GM18508 (cell line): Measurements from ENCODE around the gene TMED4.
"Not testable (repeated sequence)": the region's sequence is repeated elsewhere in the genome, so short reads cannot be mapped to it uniquely, and the experiment has no call there.

ENCODE experiments used
- ATAC-seq: cut with Tn5 transposase; IDR thresholded peaks from one replicate; pipeline ENCODE4 v1.9.1; 2021; ENCODE audit warnings: moderate number of reproducible peaks; ENCODE audit not compliant: insufficient read depth, unreplicated experiment

TMED4 gene

DNA sequence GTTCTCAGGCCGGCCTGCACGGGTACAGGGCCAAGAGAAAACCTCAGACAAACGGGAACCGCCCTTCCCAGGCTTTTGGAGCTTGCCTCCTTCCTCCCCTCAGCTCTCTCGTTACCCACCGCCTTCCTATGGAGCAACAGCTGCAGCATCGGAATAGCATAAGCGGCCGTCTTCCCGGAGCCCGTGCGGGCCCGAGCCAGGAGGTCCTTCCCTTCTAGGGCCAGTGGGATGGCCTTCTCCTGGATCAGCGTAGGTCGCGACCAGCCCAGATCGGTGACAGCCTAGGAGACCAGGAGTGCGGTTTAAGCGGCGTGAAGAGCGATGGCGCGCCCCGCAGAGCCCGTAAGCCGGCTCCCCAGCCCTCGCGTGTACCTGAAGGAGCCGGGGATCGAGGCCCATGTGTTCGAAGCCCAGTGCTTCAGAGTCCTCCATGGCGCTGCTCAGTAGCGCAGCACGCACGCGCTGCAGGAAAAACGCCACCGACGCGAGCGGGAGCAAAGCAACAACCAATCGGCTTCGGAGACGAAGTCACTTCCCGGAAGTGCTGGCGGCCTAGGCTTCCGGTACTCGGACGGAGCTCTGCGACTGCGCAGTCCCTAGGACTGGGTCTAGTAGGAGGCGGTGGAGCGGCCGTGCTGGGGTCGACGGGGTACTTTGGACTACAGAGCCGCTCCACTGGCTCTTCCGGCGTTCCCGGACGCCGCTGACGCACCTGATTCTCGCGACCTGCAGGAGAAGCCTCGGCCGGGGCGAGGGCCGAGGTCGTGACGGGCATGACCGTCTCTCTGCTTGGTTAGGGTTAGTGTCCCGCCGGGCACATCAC is 8.4 kb downstream of the TMED4 start, which contains the start of gene DDX56:
TSS of gene DDX56 (minus strand) at position 445 of the 823 bp plus-strand sequence. CDS start at position 432, 13 bp downstream.
- ATAC-seq = peak; percentile 68

DNA sequence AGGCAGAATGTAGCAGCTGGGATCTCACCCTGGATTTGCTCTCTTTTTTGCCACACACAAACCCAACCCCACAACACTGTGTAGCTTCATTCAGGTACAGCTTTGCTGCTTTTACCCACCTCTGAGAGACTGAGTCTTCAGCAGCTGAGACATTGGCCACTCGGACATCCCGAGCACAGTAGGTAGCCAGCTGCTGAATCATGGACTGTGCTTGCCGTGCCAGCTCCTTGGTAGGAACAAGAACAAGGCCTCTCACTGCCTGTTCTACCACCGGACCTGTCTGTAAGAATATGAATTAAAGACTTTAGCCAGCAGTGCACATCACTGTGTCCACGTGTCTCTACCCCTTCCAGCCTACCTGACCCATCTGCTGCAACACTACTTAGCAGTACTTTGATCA is 9.3 kb downstream of the TMED4 start:
- no peak for ATAC-seq

DNA sequence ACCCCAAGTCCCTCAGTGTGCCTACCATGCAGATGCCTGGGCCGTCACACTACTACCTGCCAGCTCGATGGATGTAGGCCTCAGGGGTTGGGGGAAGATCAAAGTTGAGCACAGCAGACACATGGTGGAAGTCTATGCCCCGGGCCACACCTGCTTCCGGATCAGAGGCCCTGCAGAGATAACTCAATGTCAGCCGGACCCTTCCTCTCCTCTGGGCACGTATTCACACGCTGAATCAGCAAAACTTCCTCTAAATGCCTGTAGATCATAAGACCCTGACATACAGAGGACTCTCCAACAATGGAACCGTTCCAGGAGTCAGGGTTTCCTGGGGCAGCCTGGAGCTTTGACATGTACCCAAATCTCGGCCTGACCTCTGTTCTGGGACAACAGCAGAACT is 12.1 kb downstream of the TMED4 start:
- no peak for ATAC-seq

DNA sequence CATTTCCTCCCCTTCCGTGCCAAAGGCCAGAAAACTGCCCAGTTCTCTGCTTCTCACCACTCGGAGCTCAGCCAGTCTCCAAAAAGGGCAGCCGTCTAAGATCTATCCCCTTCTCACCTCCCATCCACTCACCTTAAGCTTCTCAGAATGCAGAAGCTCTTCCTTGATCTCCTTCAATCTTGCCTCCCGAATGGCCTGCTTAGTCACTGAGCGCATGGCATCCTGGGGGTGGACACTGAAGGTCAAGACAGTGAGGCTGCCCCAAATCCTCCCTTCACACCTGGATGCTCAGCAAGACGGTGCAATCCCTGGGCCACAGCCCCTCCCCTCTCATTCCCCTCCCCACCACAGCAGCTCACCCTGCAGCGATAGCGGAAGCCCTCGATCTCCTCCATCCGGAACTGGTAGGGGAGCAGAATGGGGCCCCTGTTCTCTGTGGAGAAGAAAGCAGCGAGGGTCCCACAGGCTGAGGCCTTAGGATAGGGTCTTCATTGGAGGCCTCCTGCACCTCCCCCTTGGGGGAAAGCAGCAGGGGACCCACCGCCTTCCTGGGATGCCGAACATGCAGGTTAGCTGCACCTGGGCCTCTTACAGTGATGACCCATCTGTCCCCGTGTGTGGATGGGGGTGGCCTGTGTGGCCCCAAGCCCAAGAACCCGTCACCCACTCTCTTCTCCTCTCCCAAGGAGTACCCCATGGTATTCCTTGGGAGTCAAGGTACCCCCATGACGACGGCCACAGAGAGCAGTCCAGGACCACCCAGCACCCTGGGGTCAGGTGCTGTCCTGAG is 13.1 kb downstream of the TMED4 start:
- no peak for ATAC-seq

DNA sequence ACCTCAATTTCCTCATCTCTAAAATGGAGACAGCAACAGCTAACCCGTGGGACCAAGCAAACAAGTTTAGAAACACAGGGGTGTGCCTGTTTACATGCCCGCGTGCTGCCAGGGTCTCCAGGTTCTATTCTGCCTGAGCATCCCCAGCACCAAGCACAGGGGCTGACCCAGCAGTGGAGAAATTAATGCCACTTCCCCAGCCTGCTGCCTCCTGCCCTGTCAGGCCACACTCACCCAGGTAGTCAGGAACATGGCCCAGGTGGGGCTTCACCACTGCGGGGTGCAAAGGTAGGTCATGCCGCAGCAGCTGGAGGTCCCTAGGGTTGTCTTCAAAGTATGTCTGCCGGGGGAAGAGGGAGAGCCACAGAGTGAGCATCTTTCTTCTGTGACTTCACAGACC is 14.1 kb downstream of the TMED4 start:
- no peak for ATAC-seq

DNA sequence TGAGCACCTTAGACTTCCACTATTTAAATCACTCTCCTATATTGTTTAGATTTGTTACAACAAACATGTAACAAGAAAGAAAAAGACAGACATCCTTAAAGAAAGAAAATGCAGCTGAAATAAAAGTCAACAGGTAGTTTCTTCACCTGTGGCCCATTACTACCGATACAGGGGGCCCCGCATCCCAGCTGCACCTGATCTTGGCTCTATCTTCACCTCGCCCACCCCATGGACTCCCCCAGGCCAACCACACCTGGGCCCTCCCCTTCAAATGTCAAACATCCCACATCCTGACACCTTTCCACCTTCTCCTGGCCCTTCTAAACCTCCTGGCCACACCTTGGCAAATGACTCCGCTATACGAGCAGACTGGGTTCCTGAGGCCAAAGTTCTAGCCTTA is 15.4 kb downstream of the TMED4 start:
- ATAC-seq = no peak

DNA sequence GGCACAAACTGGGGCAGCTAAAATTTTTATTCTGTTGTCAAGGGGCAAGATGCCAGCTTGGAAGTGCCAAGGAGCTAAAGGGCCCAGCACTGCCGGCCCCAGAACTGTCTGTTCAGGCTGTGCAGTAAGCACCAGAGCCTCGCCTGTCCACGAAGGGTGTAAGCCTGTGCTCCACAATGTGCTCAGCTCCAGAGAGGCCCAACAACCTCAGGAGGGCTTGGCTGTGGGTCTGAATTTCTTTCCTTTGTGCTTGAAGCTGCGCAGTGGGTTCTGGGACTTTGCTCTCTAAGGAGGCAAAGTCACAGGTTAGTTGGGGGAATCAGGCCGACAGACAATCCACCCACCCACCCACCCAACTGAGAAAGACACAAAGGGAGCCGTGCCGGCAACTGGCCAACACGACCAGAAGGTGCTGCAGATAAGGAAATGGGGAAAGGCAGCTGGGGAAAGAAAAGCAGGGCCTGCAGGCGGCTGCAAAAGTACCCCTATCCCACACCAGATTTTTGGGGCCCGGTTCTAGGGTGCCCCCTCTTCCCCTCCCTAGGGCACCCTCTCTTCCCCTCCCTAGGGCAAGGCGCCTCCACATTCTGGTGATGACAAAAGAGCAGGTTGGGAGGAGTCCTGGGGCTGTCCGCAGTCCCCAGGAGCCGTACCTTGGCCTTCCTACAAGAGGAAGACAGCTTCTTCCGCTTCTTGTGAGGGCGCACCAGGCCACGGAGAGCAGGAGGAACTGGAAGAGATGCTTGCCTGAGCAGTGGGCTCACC is 16.1 kb downstream of the TMED4 start:
- ATAC-seq = no peak

DNA sequence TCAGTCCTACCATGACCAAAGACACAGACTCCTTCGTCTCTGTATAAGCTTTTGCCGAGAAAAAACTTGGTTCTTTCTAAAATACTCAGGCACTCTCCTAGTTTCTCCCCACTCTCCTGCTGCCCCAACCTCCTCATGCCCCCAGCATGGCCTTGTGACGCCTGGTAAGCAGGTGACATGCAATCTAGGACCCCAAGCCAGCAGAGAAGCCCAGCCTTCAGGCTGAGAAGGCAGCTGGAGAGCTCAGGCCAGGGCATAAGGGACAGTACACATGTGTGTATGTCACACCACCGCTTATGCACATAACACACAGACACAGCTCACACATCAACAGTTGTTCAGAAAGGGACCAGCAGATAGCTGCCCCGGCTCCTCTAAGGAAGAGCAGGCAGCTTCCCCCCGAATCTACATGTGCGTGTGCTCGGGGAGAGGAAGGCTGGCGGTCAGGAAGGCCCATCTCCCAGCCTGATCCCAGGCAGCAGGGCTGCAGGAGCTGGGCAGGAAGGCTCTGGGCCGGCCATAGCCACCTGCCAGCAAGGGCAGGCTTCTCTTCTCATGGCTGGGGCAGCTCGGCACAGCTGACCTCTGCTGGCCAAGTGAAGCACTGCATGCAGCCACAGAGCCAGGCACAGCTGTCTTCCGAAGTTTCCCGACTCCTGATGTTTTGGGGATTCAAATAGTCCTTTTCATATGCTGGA is 16.8 kb downstream of the TMED4 start:
- ATAC-seq = no peak

DNA sequence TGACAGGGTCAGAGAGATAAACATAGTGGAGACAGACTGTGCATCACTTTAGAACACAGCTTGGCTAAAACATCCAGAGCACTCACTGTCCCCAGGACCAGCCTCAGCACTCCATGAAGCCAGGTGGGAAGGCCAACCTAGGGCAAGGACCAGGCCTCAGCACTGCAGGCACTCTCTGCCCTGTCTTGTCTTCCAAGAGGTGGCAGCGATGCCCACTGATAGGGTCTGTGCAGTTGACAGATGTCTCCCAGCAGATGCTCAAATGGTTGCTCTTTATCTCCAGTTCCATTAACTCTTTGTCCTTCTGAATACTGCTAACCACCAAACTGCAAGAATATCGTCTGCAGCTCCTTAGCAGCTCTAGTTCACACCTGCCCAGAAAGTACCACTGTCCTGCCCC is 17.4 kb downstream of the TMED4 start:
- ATAC-seq = no peak

DNA sequence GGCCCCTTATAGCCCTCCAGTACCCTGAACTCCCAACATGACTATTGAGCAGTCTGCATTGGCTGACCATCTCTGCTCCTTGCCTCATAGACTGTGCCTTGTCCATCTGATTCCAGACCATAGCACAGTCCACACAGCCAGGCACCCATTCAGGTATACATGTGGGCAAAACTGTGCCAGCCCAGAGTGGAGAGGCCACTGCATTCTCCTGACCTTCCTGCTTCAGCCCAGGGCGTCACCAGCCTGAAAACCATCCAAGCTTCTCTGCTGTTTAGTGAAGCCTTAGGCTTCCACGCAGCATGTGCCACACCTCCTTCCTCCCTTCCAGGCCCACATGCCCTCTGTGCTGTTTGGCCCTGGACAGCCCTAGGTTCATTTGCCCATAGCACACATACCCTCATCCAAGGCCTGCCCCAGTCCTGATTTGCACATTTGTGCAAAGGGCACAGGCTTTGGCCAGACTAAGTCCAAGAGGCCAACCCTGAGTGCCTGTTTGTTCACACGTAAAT is 18.8 kb downstream of the TMED4 start:
- ATAC-seq = no peak

DNA sequence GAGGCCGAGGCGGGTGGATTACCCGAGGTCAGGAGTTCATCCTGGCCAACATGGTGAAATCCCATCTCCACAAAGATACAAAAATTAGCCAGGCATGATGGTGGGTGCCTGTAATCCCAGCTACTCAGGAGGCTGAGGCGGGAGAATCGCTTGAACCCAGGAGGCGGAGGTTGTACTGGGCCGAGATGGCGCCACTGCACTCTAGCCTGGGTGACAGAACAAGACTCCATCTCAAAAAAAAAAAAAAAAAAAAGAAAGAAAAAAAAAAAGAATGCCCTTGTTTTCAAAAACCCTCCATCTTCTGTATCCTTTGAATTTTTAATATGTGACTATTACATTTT is 19.4 kb downstream of the TMED4 start:
- not testable (repeated sequence) for ATAC-seq

DNA sequence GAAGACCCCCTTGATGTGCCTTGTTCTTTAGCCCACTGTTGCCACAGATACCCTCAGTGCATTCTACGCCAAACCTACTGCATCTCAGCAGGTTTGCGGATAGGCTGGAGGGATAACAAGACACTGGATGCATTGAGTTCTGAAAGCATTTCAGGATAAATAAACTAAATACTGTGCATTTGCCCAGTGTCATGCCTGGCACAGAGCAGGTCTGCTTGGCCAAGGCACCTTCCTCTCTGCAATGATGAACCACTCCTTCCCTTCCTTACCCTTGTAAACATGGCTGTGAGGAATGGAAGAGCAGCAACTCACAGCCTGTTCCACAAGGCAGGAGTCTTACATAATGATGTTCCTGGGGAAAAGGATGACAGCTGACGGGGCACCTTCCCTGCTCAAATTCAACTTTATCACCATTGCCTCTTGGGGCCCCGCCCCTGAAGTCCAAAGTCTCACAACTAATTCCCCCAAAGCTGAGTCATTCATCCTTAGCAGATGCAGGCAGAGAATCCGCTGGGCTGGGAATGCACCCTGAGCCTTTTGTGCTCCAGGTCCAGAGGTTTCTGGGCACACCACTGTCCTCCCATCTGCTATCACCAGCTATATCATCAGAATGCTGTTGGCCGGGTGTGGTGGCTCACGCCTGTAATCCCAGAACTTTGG is 19.9 kb downstream of the TMED4 start:
- no peak for ATAC-seq

DNA sequence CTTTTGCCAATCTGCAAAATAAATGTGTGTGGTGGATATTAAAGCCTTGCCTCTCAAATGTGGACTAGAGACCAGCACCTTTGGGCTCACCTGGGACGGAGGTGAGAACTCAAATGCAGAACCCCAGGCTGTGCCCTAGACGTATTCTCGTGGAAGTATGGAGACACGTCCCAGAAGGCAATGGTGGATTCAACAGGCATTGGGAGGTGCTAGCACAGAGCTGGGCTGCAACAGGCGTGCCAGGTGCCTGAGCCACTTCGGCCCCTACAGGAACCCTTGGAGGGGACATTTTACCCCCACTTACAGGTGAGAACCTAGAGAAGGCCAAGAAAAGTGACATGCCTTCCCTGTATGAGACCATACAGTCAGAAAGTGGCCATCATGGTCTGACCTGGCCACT is 20.6 kb downstream of the TMED4 start:
- no peak for ATAC-seq

DNA sequence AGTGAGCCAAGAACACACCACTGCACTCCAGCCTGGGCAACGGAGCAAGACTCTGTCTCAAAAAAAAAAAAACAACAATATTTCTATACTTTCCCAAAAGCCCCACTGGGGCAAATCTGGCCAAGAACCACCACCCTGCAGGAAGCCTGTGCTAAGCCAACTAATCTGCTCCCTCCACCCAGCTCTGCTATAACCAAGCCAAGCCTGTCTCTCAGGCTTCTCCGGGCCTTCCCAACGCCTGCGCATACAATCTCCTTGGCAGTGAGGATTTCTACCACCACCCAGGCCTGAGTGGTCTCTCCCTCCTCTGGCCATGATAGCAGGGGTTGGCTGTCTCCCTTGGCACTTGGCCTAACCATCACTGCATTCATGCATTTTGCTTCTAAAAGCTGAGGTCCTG is 22.5 kb downstream of the TMED4 start:
- ATAC-seq = no peak

DNA sequence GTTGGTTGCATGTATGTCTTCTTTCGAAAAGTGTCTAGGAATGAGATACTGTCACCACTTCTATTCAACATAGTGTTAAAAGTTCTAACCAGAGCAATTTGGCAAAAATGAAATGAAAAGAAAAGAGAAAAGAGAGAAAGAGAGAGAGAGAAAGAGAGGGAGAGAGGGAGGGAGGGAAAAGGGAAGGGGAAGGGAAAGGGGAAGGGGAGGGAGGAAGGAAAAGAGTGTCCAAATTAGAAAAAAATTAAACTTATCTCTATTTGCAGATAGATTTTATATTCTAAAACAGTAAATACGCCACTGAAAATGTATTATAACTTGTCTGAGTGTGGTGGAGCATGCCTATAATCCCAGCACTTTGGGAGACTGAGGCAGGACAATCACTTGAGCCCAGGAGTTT is 24.5 kb downstream of the TMED4 start:
- ATAC-seq = no peak

DNA sequence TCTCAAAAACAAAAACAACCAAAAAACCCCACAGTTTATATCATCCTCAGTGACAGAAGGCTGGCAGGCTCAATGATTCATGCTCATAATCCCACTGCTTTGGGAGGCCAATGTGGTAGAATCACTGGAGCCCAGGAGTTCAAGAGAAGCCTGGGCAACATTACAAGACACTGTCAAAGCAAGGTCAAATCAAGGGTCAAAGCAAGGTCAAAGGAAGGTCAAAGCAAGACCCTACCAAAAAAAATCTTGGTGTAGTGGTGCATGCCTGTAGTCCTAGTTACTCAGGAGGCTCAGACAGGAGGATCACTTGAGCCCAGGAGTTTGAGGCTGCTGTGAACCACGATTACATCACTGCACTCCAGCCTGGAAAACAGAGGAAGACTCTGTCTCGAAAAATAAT is 26.7 kb downstream of the TMED4 start:
- ATAC-seq = no peak

DNA sequence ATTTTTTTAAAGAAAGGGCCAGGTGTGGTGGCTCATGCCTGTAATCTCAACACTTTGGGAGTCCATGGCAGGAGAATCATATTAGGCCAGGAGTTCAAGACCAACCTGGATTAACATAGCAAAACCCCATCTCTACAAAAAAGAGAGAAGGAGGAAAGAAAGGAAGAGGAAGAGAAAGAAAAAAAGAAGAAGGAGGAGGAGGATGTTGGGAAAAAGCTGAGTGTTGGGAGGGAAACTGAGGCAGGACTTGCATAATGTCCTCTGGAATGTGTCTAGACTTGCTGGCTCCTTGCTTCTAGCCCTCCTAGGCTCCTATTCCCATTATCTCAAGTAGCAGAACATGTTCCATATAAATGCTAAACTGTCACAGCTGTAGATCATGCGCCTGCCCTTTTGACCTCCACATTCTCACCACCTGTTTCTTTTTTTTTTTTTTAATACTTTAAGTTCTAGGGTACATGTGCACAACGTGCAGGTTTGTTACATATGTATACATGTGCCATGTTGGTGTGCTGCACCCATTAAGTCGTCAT is 29.5 kb downstream of the TMED4 start:
- ATAC-seq = not testable (repeated sequence)

DNA sequence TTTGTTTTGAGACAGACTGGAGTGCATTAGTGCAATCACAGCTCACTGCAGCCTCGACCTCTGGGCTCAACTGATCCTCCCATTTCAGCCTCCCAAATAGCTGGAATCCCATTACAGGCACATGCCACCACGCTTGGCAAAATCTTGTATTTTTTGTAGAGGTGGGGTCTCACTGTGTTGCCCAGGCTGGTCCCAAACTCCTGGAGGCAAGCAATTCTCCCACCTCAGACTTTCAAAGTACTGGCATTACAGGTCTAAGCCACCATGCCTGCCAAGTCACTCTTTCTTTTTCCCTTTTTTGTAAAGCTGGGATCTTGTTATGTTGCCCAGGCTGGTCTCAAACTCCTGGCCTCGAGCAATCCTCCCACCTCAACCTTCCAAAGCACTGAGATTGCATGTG is 32.6 kb downstream of the TMED4 start:
- no peak for ATAC-seq

DNA sequence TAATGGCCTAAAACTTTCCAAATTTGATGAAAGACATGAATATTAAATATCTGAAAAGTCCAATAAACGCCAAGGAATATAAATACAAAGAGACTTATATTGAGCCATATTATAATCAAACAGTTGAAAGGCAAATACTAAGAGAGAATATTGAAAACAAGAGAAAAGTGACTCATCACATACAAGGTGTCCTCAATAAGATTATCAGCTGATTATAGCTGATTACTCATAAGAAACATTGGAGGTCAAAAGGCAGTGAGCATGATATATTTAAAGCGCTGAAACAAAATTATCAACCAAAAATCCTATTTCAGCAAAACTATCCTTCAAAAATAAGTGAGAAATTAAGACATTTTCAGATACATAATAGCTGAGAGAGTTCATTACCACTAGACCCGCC is 33.1 kb downstream of the TMED4 start:
- ATAC-seq = no peak
